Heart right ventricle (tissue), 12 donors: ENCODE results near the gene USF1. TPM values are rescaled to one million over a fixed set of nuclear protein-coding genes. Genes with fewer than 3 reads are reported as not detected.

ENCODE experiments used
- polyA plus RNA-seq, 2 donors: library from polyadenylated mRNA; stranded (reverse); fragments of 200-250 nt; gene quantifications; one replicate each; pipeline ENCODE4 v1.2.3, GENCODE V29; 2013
- total RNA-seq, 10 donors: library from RNA; stranded (reverse); fragmentation: NEBNext Ultra II Directional in 3 of 10; extraction: Animal tissue kit (Norgen Biotek cat#: 25700) in 3 of 10; gene quantifications; one replicate each; pipeline versions ENCODE4 v1.2.1 to v1.2.4, GENCODE V29; 2021 to 2023
- donor health status: ischemic (EF 13 %, LVEDD 7.1; RV severe dilation, severe dysfunction).
- donor health status: healthy with polysubstance abuse.
- donor health status: DM: no; HTN: yes; CAD: no.
- donor health status: DM: no; HTN: no; CAD: no.
- donor health status: ischemic (EF 25% LVEDD 6.9; RV normal size, moderate dysfunction).
- donor health status: ischemic (EF 25% LVEDD 5.7; RV mildly dilated, moderate dysfunction).
- donor health status: healthy.
- donor health status: nonischemic (EF 11% LVEDD 7.7; RV severe dilation, severe dysfunction).
- donor health status: DM: yes; HTN: yes; CAD: no.
- donor health status: PGD.
- donor health status: ischemic (EF 29% LVEDD 5.4; RV normal size, mild dysfunction).
- donor health status: nonischemic (EF 23%, LVEDD 6.1; RV moderate dilation, normal function).

USF1 gene
- total and polyA plus RNA-seq, 12 donors, result 23.7 to 55.1 (median 29.9) TPM

Other genes with a start within 250 kb of the USF1 start
- 1 to 10 TPM in 1 of 10 donors, under 1 TPM in 4, not detected in 5; 0.25 to 1.4 (median 0.42) TPM for gene LY9, start 249.8 kb downstream of the USF1 start, total RNA-seq
- gene LY9, start 249.8 kb downstream of the USF1 start, polyA plus RNA-seq, result under 1 TPM in 1 of 2 donors, not detected in 1; 0.10 TPM
- 1 to 10 TPM in 1 of 10 donors, under 1 TPM in 6, not detected in 3; 0.10 to 1.5 (median 0.25) TPM for gene CD244, start 183.1 kb downstream of the USF1 start, total RNA-seq
- gene CD244, start 183.1 kb downstream of the USF1 start, polyA plus RNA-seq, result under 1 TPM in 1 of 2 donors, not detected in 1; 0.12 TPM
- 100 to 1,000 TPM in 1 of 10 donors, 1 to 10 TPM in 6, under 1 TPM in 1, not detected in 2; 0.54 to 102 (median 3.2) TPM for gene ITLN1, start 160.8 kb downstream of the USF1 start, total RNA-seq
- 1 to 10 TPM; 2.8 to 2.9 TPM for gene ITLN1, start 160.8 kb downstream of the USF1 start, polyA plus RNA-seq
- gene ITLN2, start 91.2 kb downstream of the USF1 start, total RNA-seq, result not detected
- gene ITLN2, start 91.2 kb downstream of the USF1 start, polyA plus RNA-seq, result under 1 TPM in 1 of 2 donors, not detected in 1; 0.22 TPM
- gene F11R, start 24.8 kb downstream of the USF1 start, total RNA-seq, result 10 to 100 TPM in 6 of 10 donors, 1 to 10 TPM in 4; 7.1 to 22.7 (median 10.5) TPM
- 1 to 10 TPM; 7.5 to 9.9 TPM for gene F11R, start 24.8 kb downstream of the USF1 start, polyA plus RNA-seq
- 10 to 100 TPM in 9 of 10 donors, 1 to 10 TPM in 1; 8.0 to 18.0 (median 13.4) TPM for gene TSTD1, start 7.0 kb downstream of the USF1 start, total RNA-seq
- gene TSTD1, start 7.0 kb downstream of the USF1 start, polyA plus RNA-seq, result 10 to 100 TPM; 11.8 to 15.3 TPM
- 10 to 100 TPM in 1 of 10 donors, 1 to 10 TPM in 9; 1.5 to 16.4 (median 2.1) TPM for gene ARHGAP30, start 23.9 kb upstream of the USF1 start, total RNA-seq
- gene ARHGAP30, start 23.9 kb upstream of the USF1 start, polyA plus RNA-seq, result 1 to 10 TPM; 1.2 to 1.4 TPM
- under 1 TPM in 1 of 10 donors, not detected in 9; 0.19 TPM for gene NECTIN4, start 43.6 kb upstream of the USF1 start, total RNA-seq
- under 1 TPM in 1 of 2 donors, not detected in 1; 0.06 TPM for gene NECTIN4, start 43.6 kb upstream of the USF1 start, polyA plus RNA-seq
- 10 to 100 TPM in 5 of 10 donors, 1 to 10 TPM in 5; 2.2 to 17.7 (median 9.0) TPM for gene KLHDC9, start 52.4 kb upstream of the USF1 start, total RNA-seq
- 1 to 10 TPM in 1 of 2 donors, under 1 TPM in 1; 0.83 to 6.7 TPM for gene KLHDC9, start 52.4 kb upstream of the USF1 start, polyA plus RNA-seq
- gene PFDN2, start 72.1 kb upstream of the USF1 start, total RNA-seq, result 10 to 100 TPM; 44.6 to 78.7 (median 54.1) TPM
- gene PFDN2, start 72.1 kb upstream of the USF1 start, polyA plus RNA-seq, result 100 to 1,000 TPM; 185 to 273 TPM
- 10 to 100 TPM; 24.1 to 41.2 (median 33.4) TPM for gene NIT1, start 72.1 kb upstream of the USF1 start, total RNA-seq
- 10 to 100 TPM; 28.5 to 30.6 TPM for gene NIT1, start 72.1 kb upstream of the USF1 start, polyA plus RNA-seq
- gene DEDD, start 86.7 kb upstream of the USF1 start, total RNA-seq, result 10 to 100 TPM; 21.7 to 33.0 (median 26.3) TPM
- 10 to 100 TPM; 19.7 to 27.2 TPM for gene DEDD, start 86.7 kb upstream of the USF1 start, polyA plus RNA-seq
- gene UFC1, start 108.0 kb upstream of the USF1 start, total RNA-seq, result 10 to 100 TPM; 63.9 to 88.3 (median 74.9) TPM
- gene UFC1, start 108.0 kb upstream of the USF1 start, polyA plus RNA-seq, result 100 to 1,000 TPM in 1 of 2 donors, 10 to 100 TPM in 1; 43.0 to 142 TPM
- gene USP21, start 113.5 kb upstream of the USF1 start, total RNA-seq, result 10 to 100 TPM in 9 of 10 donors, 1 to 10 TPM in 1; 8.8 to 24.0 (median 14.7) TPM
- gene USP21, start 113.5 kb upstream of the USF1 start, polyA plus RNA-seq, result 10 to 100 TPM; 13.2 to 22.4 TPM
- gene PPOX, start 120.4 kb upstream of the USF1 start, total RNA-seq, result 10 to 100 TPM in 8 of 10 donors, 1 to 10 TPM in 2; 8.5 to 19.8 (median 15.0) TPM
- 10 to 100 TPM in 1 of 2 donors, 1 to 10 TPM in 1; 10.0 to 58.5 TPM for gene PPOX, start 120.4 kb upstream of the USF1 start, polyA plus RNA-seq
- gene B4GALT3, start 131.5 kb upstream of the USF1 start, total RNA-seq, result 10 to 100 TPM; 12.1 to 28.9 (median 19.6) TPM
- gene B4GALT3, start 131.5 kb upstream of the USF1 start, polyA plus RNA-seq, result 10 to 100 TPM; 11.5 to 25.5 TPM
- gene ADAMTS4, start 153.1 kb upstream of the USF1 start, total RNA-seq, result 10 to 100 TPM in 6 of 10 donors, 1 to 10 TPM in 4; 1.7 to 86.1 (median 17.7) TPM
- 10 to 100 TPM in 1 of 2 donors, 1 to 10 TPM in 1; 5.4 to 11.9 TPM for gene ADAMTS4, start 153.1 kb upstream of the USF1 start, polyA plus RNA-seq
- gene NDUFS2, start 156.4 kb upstream of the USF1 start, total RNA-seq, result 100 to 1,000 TPM; 244 to 370 (median 318) TPM
- gene NDUFS2, start 156.4 kb upstream of the USF1 start, polyA plus RNA-seq, result 100 to 1,000 TPM; 121 to 193 TPM
- gene FCER1G, start 169.3 kb upstream of the USF1 start, total RNA-seq, result 10 to 100 TPM in 4 of 10 donors, 1 to 10 TPM in 6; 2.0 to 65.8 (median 5.3) TPM
- gene FCER1G, start 169.3 kb upstream of the USF1 start, polyA plus RNA-seq, result 10 to 100 TPM; 19.7 to 64.6 TPM
- under 1 TPM in 1 of 10 donors, not detected in 9; 0.89 TPM for gene APOA2, start 177.7 kb upstream of the USF1 start, total RNA-seq
- gene APOA2, start 177.7 kb upstream of the USF1 start, polyA plus RNA-seq, result not detected
- gene TOMM40L, start 180.1 kb upstream of the USF1 start, total RNA-seq, result 10 to 100 TPM; 29.8 to 37.6 (median 33.2) TPM
- gene TOMM40L, start 180.1 kb upstream of the USF1 start, polyA plus RNA-seq, result 10 to 100 TPM; 17.6 to 29.3 TPM
- not detected for gene NR1I3, start 192.2 kb upstream of the USF1 start, total RNA-seq
- under 1 TPM in 1 of 2 donors, not detected in 1; 0.10 TPM for gene NR1I3, start 192.2 kb upstream of the USF1 start, polyA plus RNA-seq
- gene PCP4L1, start 212.8 kb upstream of the USF1 start, total RNA-seq, result 1 to 10 TPM in 1 of 10 donors, under 1 TPM in 8, not detected in 1; 0.38 to 1.0 (median 0.46) TPM
- under 1 TPM; 0.29 to 0.75 TPM for gene PCP4L1, start 212.8 kb upstream of the USF1 start, polyA plus RNA-seq